Activated naive CD4-positive, alpha-beta T cell treated with anti-CD3 and anti-CD28 coated beads, Interleukin-2, amount 50 U/mL, for 24 hours (primary cell): ENCODE measurements around the gene GJA8.
"Not testable (repeated sequence)": the region's sequence is repeated elsewhere in the genome, so short reads cannot be mapped to it uniquely, and the experiment has no call there.

Source experiments
- H3K27ac Mint-ChIP-seq: one replicate; pipeline ENCODE4 v1.8.0; 2021; ENCODE audit warnings: mild to moderate bottlenecking, mixed read lengths
- H3K27me3 Mint-ChIP-seq: one replicate; pipeline ENCODE4 v1.8.0; 2021; ENCODE audit warnings: mixed read lengths
- H3K36me3 Mint-ChIP-seq: one replicate; pipeline ENCODE4 v1.8.0; 2021; ENCODE audit warnings: mixed read lengths
- H3K4me1 Mint-ChIP-seq: one replicate; pipeline ENCODE4 v1.8.0; 2021; ENCODE audit warnings: mixed read lengths
- H3K4me3 Mint-ChIP-seq: one replicate; pipeline ENCODE4 v1.8.0; 2021; ENCODE audit warnings: mild to moderate bottlenecking, mixed read lengths
- H3K9me3 Mint-ChIP-seq: one replicate; pipeline ENCODE4 v1.8.0; 2021; ENCODE audit warnings: mixed read lengths

GJA8 gene

GRCh38 chr1:147902253-147902845 is at the start of gene GJA8:
GJA8 (plus strand) TSS chr1:147902795; CDS start chr1:147907956, 5,161 bp downstream.
- Mint-ChIP-seq H3K27ac (no peak within 1 kb of the TSS), H3K4me1 (no peaks in the 10 kb centered on the region), H3K4me3 (no peak within 1 kb of the TSS), H3K9me3 (no peaks in the 10 kb centered on the region), H3K27me3 (no peaks in the 10 kb centered on the region), H3K36me3 (no peaks in the 10 kb centered on the region)

- Mint-ChIP-seq H3K9me3 (no peaks in the 10 kb centered on the region), H3K27me3 (peaks cover 7% of the 10 kb centered on the region), H3K4me1 (no peaks in the 10 kb centered on the region), H3K36me3 (no peaks in the 10 kb centered on the region), H3K27ac (no peak overlapping the region), H3K4me3 (no peak overlapping the region)
Measured at GRCh38 chr1:147853391-147853790, 49.2 kb upstream of the GJA8 start.

- not testable (repeated sequence) for H3K27ac Mint-ChIP-seq, H3K9me3 Mint-ChIP-seq, H3K4me1 Mint-ChIP-seq, H3K27me3 Mint-ChIP-seq, H3K4me3 Mint-ChIP-seq, H3K36me3 Mint-ChIP-seq
Measured at GRCh38 chr1:147854989-147855388, 47.6 kb upstream of the GJA8 start.

- not testable (repeated sequence) for H3K9me3 Mint-ChIP-seq, H3K27ac Mint-ChIP-seq, H3K4me3 Mint-ChIP-seq, H3K27me3 Mint-ChIP-seq, H3K4me1 Mint-ChIP-seq, H3K36me3 Mint-ChIP-seq
Measured at GRCh38 chr1:147855996-147856395, 46.6 kb upstream of the GJA8 start.

GRCh38 chr1:147867204-147867603 is 35.4 kb upstream of the GJA8 start:
- not testable (repeated sequence) for H3K27me3 Mint-ChIP-seq, H3K4me3 Mint-ChIP-seq, H3K9me3 Mint-ChIP-seq, H3K27ac Mint-ChIP-seq, H3K36me3 Mint-ChIP-seq, H3K4me1 Mint-ChIP-seq

- H3K27ac Mint-ChIP-seq, result no peak overlapping the region
- H3K36me3 Mint-ChIP-seq, result peaks cover 2% of the 10 kb centered on the region
- H3K4me3 Mint-ChIP-seq, result no peak overlapping the region
- peaks cover 9% of the 10 kb centered on the region for H3K9me3 Mint-ChIP-seq
- no peaks in the 10 kb centered on the region for H3K4me1 Mint-ChIP-seq
- peaks cover 3% of the 10 kb centered on the region for H3K27me3 Mint-ChIP-seq
Measured at GRCh38 chr1:147878022-147878421, 24.6 kb upstream of the GJA8 start.

- peaks cover 9% of the 10 kb centered on the region for H3K9me3 Mint-ChIP-seq
- no peak overlapping the region for H3K4me3 Mint-ChIP-seq
- H3K36me3 Mint-ChIP-seq, result peaks cover 2% of the 10 kb centered on the region
- H3K27ac Mint-ChIP-seq, result no peak overlapping the region
- peaks cover 3% of the 10 kb centered on the region for H3K27me3 Mint-ChIP-seq
- no peaks in the 10 kb centered on the region for H3K4me1 Mint-ChIP-seq
Measured at GRCh38 chr1:147879911-147880310, 22.7 kb upstream of the GJA8 start.

GRCh38 chr1:147882535-147882934 is 20.1 kb upstream of the GJA8 start:
- H3K27ac Mint-ChIP-seq, result no peak overlapping the region
- peaks cover 2% of the 10 kb centered on the region for H3K36me3 Mint-ChIP-seq
- H3K4me1 Mint-ChIP-seq, result no peaks in the 10 kb centered on the region
- no peaks in the 10 kb centered on the region for H3K27me3 Mint-ChIP-seq
- peaks cover 9% of the 10 kb centered on the region for H3K9me3 Mint-ChIP-seq
- H3K4me3 Mint-ChIP-seq, result no peak overlapping the region

- Mint-ChIP-seq H3K9me3 (no peaks in the 10 kb centered on the region), H3K36me3 (no peaks in the 10 kb centered on the region), H3K27me3 (peaks cover 1% of the 10 kb centered on the region), H3K4me1 (no peaks in the 10 kb centered on the region), H3K4me3 (no peak overlapping the region), H3K27ac (no peak overlapping the region)
Measured at GRCh38 chr1:147890177-147890790, 12.3 kb upstream of the GJA8 start.

- Mint-ChIP-seq H3K27ac (no peak overlapping the region), H3K36me3 (no peaks in the 10 kb centered on the region), H3K4me1 (no peaks in the 10 kb centered on the region), H3K27me3 (peaks cover 1% of the 10 kb centered on the region), H3K9me3 (no peaks in the 10 kb centered on the region), H3K4me3 (no peak overlapping the region)
Measured at GRCh38 chr1:147891088-147891487, 11.5 kb upstream of the GJA8 start.

GRCh38 chr1:147892216-147892615 is 10.4 kb upstream of the GJA8 start:
- peaks cover 1% of the 10 kb centered on the region for H3K27me3 Mint-ChIP-seq
- no peaks in the 10 kb centered on the region for H3K9me3 Mint-ChIP-seq
- no peaks in the 10 kb centered on the region for H3K4me1 Mint-ChIP-seq
- no peaks in the 10 kb centered on the region for H3K36me3 Mint-ChIP-seq
- H3K27ac Mint-ChIP-seq, result no peak overlapping the region
- H3K4me3 Mint-ChIP-seq, result no peak overlapping the region

- no peaks in the 10 kb centered on the region for H3K9me3 Mint-ChIP-seq
- peaks cover 1% of the 10 kb centered on the region for H3K27me3 Mint-ChIP-seq
- no peaks in the 10 kb centered on the region for H3K4me1 Mint-ChIP-seq
- no peak overlapping the region for H3K27ac Mint-ChIP-seq
- H3K36me3 Mint-ChIP-seq, result no peaks in the 10 kb centered on the region
- H3K4me3 Mint-ChIP-seq, result no peak overlapping the region
Measured at GRCh38 chr1:147892731-147893214, 9.8 kb upstream of the GJA8 start.

GRCh38 chr1:147895123-147895522 is 7.5 kb upstream of the GJA8 start:
- Mint-ChIP-seq H3K9me3 (no peaks in the 10 kb centered on the region), H3K27me3 (peaks cover 1% of the 10 kb centered on the region), H3K4me3 (no peak overlapping the region), H3K4me1 (no peaks in the 10 kb centered on the region), H3K27ac (no peak overlapping the region), H3K36me3 (no peaks in the 10 kb centered on the region)

- Mint-ChIP-seq H3K36me3 (no peaks in the 10 kb centered on the region), H3K27ac (no peak overlapping the region), H3K27me3 (peaks cover 1% of the 10 kb centered on the region), H3K4me1 (no peaks in the 10 kb centered on the region), H3K4me3 (no peak overlapping the region), H3K9me3 (no peaks in the 10 kb centered on the region)
Measured at GRCh38 chr1:147897029-147897752, 5.4 kb upstream of the GJA8 start.

GRCh38 chr1:147897789-147898188 is 4.8 kb upstream of the GJA8 start:
- Mint-ChIP-seq H3K36me3 (no peaks in the 10 kb centered on the region), H3K4me3 (no peak overlapping the region), H3K27ac (no peak overlapping the region), H3K4me1 (no peaks in the 10 kb centered on the region), H3K9me3 (no peaks in the 10 kb centered on the region), H3K27me3 (peaks cover under 1% of the 10 kb centered on the region)

- no peaks in the 10 kb centered on the region for H3K27me3 Mint-ChIP-seq
- no peaks in the 10 kb centered on the region for H3K9me3 Mint-ChIP-seq
- H3K4me1 Mint-ChIP-seq, result no peaks in the 10 kb centered on the region
- no peak overlapping the region for H3K4me3 Mint-ChIP-seq
- no peak overlapping the region for H3K27ac Mint-ChIP-seq
- H3K36me3 Mint-ChIP-seq, result no peaks in the 10 kb centered on the region
Measured at GRCh38 chr1:147904726-147905125, 2.1 kb downstream of the GJA8 start.
